Right lobe of liver (tissue), 6 donors: ENCODE results near the gene BHLHE41. TPM values are rescaled to one million over a fixed set of nuclear protein-coding genes. Genes with fewer than 3 reads are reported as not detected.

Experiments used
- ATAC-seq, 4 donors: fragments of 200-7000 bp; cut with Tn5 transposase; one replicate each; pipeline ENCODE4 v1.9.1; 2020; ENCODE audit warnings: mild to moderate bottlenecking in 4 of 4, moderate library complexity in 4 of 4
- DNase-seq, 3 donors: peaks; one replicate each; pipeline ENCODE4 v3.0.0-alpha.2; 2020
- H3K27ac ChIP-seq, 3 donors: fragments of 200-600 bp; one replicate each; pipeline ENCODE4 v1.8.0; 2022
- H3K27me3 ChIP-seq, 2 donors: fragments of 200-600 bp; one replicate each; pipeline ENCODE4 v1.8.0; 2022
- H3K36me3 ChIP-seq, 4 donors: fragments of 200-600 bp; sonication (generic) in 1 of 4; one replicate each; pipeline versions ENCODE4 v1.5.1 to v1.8.0; 2017 to 2022; ENCODE audit warnings: control low read depth in 1 of 4
- H3K4me1 ChIP-seq, 4 donors: fragments of 200-600 bp; sonication (generic) in 1 of 4; one replicate each; pipeline versions ENCODE4 v1.5.1 to v1.8.0; 2017 to 2022; ENCODE audit warnings: control low read depth in 1 of 4
- H3K4me3 ChIP-seq, 3 donors: fragments of 200-600 bp; one replicate each; pipeline ENCODE4 v1.8.0; 2022
- H3K9me3 ChIP-seq, 4 donors: fragments of 200-600 bp; sonication (generic) in 1 of 4; one replicate each; pipeline versions ENCODE4 v1.5.1 to v1.8.0; 2017 to 2022; ENCODE audit warnings: control low read depth in 1 of 4
- CTCF ChIP-seq, 4 donors: fragments of 200-600 bp in 3 of 4; fragments of 450-650 bp in 1 of 4; IDR thresholded peaks; one replicate each; pipeline versions ENCODE4 v1.5.1 to v1.8.0; 2016 to 2022; ENCODE audit warnings: antibody characterized with exemption in 4 of 4, mild to moderate bottlenecking in 2 of 4
- POLR2A ChIP-seq: fragments of 450-650 bp; IDR thresholded peaks from one replicate; pipeline ENCODE4 v1.6.1; 2017; ENCODE audit warnings: antibody characterized with exemption, mild to moderate bottlenecking
- WGBS: methylation state at CpG from one replicate; pipeline ENCODE4 v1.1.6; 2018; ENCODE audit warnings: low coverage, low lambda C conversion rate; ENCODE audit not compliant: insufficient coverage; ENCODE audit errors: missing lambda C conversion rate; 5-methylcytosine and 5-hydroxymethylcytosine counted together
- intact Hi-C, 2 donors: fragments of 100-400 bp; cut with DNase I; formaldehyde crosslinking; loops; one replicate each; pipeline versions ENCODE4 v1.11.2 to v1.14.1; 2022
- total RNA-seq, 6 experiments: library from RNA; depleted of rRNA in 2 of 6; stranded (reverse); fragments of >200 nt in 2 of 6; fragmentation: NEBNext Ultra II Directional in 3 of 6; extraction: Animal tissue kit (Norgen Biotek cat#: 25700) in 3 of 6; gene quantifications; one replicate each; pipeline versions ENCODE4 v1.1.0 to v1.2.4, GENCODE V29; 2016 to 2023
- donor health status: DM: no; HTN: yes; CAD: no.
- donor health status: DM: no; HTN: no; CAD: no.
- donor health status: DM: no; HTN: no; CAD: no.
- donor health status: DM: no; HTN: yes; CAD: no.
- donor health status: DM: no; HTN: yes; CAD: no.

BHLHE41 gene
- total RNA-seq, 6 experiments from 2014 or later: 0.43 to 1.3 (median 0.84) TPM

GRCh38 chr12:26119391-26119989 is 5.3 kb downstream of the BHLHE41 start:
- intact Hi-C loops: no loop called here

GRCh38 chr12:26118308-26118707 is 6.5 kb downstream of the BHLHE41 start:
- H3K4me1 ChIP-seq: peaks cover 0 to 25% (median 3%) of the 10 kb centered on the region in 4 donors
- H3K27me3 ChIP-seq: peaks cover 0 to 27% of the 10 kb centered on the region in 2 donors
- TF ChIP-seq CTCF (IDR thresholded peaks at IDR 0.05) (no peak), POLR2A (no peak)
- intact Hi-C loops: no loop called here
- no peak for DNase-seq
- no peaks in the 10 kb centered on the region for H3K36me3 ChIP-seq
- no peak overlapping the region for H3K4me3 ChIP-seq
- WGBS: 51% methylated on average over 4 of the region's 4 CpGs
- no peak for ATAC-seq
- H3K27ac ChIP-seq: no peak overlapping the region
- no peaks in the 10 kb centered on the region for H3K9me3 ChIP-seq

More at GRCh38 chr12:26119391-26119989, 5.3 kb downstream of the BHLHE41 start:
- Histone ChIP-seq H3K4me3 (no peak overlapping the region), H3K27me3 (peaks cover 0 to 30% of the 10 kb centered on the region in 2 donors), H3K36me3 (no peaks in the 10 kb centered on the region), H3K9me3 (no peaks in the 10 kb centered on the region), H3K27ac (no peak overlapping the region), H3K4me1 (peaks cover 0 to 27% (median 3%) of the 10 kb centered on the region in 4 donors)
- WGBS: 21% methylated on average over 2 of the region's 2 CpGs
- ATAC-seq (peak; percentile 32 to 46 (median 38)), DNase-seq (no peak)
- TF ChIP-seq CTCF (IDR thresholded peaks at IDR 0.05) (peak; percentile 43 to 59 (median 52)), POLR2A (no peak)

- Histone ChIP-seq H3K27me3 (peaks cover 0 to 23% of the 10 kb centered on the region in 2 donors), H3K27ac (no peak overlapping the region), H3K4me1 (peaks cover 0 to 18% (median 3%) of the 10 kb centered on the region in 4 donors), H3K4me3 (no peak overlapping the region), H3K9me3 (no peaks in the 10 kb centered on the region), H3K36me3 (no peaks in the 10 kb centered on the region)
- ATAC-seq (no peak), DNase-seq (no peak)
- intact Hi-C loops: no loop called here
- 78% methylated on average over 5 of the region's 6 CpGs for WGBS
- TF ChIP-seq POLR2A (no peak), CTCF (IDR thresholded peaks at IDR 0.05) (no peak)
These were observed 7.8 kb downstream of the BHLHE41 start for GRCh38 chr12:26116829-26117715.

- Histone ChIP-seq H3K27me3 (peaks cover 0 to 2% of the 10 kb centered on the region in 2 donors), H3K27ac (peak overlapping the region; percentile 78 to 88 (median 81)), H3K4me3 (peak overlapping the region; percentile 53 to 67 (median 62)), H3K36me3 (no peaks in the 10 kb centered on the region), H3K4me1 (peaks cover 0 to 13% (median 3%) of the 10 kb centered on the region in 4 donors), H3K9me3 (no peaks in the 10 kb centered on the region)
- DNase-seq (no peak), ATAC-seq (no peak)
- intact Hi-C loops: no loop called here
- 38% methylated on average over 12 of the region's 13 CpGs for WGBS
- no peak for TF ChIP-seq POLR2A
- no peak for TF ChIP-seq CTCF (IDR thresholded peaks at IDR 0.05)
These were observed 10.0 kb downstream of the BHLHE41 start for GRCh38 chr12:26114720-26115401.
